HG03571 (cell line): Measurements from ENCODE around the gene DUSP21.
"Not testable (repeated sequence)": the region's sequence is repeated elsewhere in the genome, so short reads cannot be mapped to it uniquely, and the experiment has no call there.

Experiments
- ATAC-seq: cut with Tn5 transposase; IDR thresholded peaks from one replicate; pipeline ENCODE4 v1.9.1; 2021; ENCODE audit not compliant: unreplicated experiment

Gene DUSP21

DNA sequence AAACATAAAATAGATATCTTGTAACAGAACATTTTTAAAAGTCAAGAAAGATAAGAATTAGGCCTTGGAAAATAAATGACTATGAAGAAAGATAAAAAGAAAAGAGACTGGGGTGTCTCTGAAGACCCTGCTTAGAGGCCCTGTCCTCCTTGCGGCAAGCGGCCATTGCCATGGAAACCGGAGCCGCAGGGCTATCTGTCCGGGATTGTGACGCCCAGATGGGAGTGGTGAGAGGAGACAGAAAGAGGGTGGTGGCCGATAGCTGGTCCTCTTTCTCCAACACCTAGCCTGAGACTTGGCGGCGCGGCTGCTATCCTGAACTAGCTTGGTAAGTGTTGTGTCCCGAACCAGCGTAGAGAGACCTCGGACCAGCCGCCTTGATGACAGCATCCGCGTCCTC lies at the start of gene DUSP21:
TSS of gene DUSP21 (plus strand) at position 269 of the 400 bp plus-strand sequence. CDS start at position 381, 112 bp downstream.
- no peak for ATAC-seq

DNA sequence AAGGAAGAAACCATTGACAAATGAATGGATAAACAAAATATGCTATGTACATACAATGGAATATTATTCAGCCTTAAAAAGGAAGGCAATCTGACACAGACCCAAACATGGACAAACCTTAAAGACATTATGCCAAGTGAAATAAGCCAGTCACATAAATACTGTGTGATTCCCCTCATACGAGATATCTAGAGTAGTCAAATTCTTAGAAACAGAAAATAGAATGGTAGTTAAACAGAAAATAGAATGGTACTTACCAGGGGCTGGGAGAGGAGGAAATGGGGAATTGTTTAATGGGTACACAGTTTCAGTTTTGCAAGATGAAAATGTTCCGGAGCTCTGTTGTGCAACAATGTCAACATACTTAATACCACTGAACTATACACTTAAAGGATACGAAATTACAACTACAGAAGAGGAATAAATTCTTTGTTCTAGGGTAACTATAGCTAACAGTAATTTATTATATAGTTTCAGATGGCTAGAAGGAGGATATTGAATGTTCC lies 47.8 kb upstream of the DUSP21 start:
- ATAC-seq = no peak

DNA sequence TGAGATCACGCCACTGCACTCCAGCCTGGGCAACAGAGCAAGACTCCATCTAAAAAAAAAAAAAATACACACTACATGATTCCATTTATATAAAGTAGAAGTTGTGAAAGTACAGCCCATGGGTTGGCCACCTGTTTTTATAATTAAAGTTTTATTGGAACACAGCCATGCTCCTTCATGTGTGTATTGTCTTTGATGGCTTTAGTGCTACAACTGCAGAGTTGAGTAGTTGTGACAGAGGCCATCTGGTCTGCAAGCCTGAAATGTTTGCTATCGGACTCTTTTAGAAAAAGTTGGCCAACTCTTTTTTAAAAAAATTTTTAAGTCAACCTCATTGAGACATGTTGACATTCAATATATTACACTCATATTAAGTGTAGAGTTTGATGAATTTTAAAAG lies 41.2 kb upstream of the DUSP21 start:
- no peak for ATAC-seq

DNA sequence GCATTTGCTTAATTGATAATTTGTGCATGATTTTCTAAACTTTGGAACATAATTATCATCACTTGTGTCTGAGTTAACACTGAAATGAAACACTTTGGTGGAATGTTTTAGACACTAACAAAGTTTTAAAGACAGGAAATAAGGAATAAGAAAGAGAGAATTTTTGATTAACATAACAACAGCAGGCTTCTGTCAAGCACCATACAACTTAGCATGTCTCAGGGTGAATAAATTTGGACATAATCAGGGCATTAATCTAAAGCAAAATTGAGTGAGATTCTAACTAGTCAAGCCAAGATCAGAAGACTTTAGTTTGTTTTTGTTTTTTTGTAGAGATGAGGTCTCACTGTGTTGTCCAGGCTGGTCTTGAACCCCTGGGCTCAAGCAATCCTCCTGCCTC lies 28.1 kb upstream of the DUSP21 start:
- no peak for ATAC-seq

DNA sequence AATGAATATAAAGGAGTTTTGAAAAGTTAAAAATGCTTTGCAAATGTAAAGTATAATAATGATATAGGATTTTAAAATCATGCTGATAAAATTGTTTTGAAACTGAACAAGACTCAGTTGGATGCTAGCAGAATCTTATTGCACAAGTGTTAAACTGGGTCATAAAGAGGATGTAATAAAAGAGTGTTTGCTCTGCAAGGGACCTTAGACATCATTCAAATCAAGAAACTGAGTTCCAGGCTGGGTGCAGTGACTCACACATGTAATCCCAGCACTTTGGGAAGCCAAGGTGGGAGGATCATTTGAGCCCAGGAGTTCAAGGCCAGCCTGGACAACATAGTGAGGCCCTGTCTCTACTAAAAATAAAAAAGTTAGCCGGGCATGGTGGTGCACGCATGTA lies 27.5 kb upstream of the DUSP21 start:
- ATAC-seq = no peak

DNA sequence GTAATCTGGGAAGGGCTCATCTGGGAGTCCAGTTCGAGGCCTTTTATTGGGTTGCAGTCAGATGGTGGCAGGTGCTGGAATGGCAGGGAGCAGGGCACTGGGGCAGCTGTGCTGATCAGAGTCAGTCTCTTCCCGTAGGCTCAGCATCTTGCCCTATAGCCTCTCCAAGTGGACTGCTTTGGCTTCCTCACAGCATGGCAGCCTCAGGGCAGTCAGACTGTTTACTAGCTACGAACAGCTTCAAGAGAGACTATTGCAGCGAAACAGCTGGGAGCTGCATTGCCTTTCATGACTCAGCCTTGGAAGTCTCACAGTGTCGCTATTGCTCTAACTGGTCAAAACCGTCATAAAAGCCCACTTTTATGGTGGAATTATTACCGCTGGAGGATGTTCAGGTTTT lies 26.8 kb upstream of the DUSP21 start:
- ATAC-seq = no peak

DNA sequence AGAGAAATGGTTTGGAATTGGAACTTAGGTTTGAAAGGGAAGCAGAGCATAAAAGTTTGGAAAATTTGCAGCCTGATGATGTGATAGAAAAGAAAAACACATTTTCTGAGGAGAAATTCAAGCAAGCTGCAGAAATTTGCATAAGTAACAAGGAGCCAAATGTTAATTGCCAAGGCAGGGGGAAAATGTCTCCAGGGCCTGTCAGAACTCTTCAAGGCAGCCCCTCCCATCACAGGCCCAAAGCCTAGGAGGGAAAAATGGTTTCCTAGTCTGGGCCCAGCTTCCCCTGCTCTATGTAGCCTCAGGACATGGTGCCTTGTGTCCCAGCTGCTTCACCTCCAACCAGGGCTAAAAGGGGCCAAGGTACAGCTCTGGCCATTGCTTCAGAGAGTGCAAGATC lies 21.2 kb upstream of the DUSP21 start:
- ATAC-seq = no peak

DNA sequence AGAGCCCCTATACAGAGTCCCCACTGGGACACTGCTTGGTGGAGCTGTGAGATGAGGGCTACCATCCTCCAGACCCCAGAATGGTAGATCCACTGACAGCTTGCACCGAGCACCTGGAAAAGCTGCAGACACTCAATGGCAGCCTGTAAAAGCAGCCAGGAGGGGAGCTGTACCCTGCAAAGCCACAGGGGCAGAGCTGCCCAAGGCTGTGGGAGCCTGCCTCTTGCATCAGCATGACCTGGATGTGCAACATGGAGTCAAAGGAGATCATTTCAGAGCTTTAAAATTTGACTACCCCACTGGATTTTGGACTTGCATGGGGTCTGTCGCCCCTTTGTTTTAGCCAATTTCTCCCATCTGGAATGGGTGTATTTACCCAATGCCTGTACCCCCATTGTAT lies 20.6 kb upstream of the DUSP21 start:
- not testable (repeated sequence) for ATAC-seq

DNA sequence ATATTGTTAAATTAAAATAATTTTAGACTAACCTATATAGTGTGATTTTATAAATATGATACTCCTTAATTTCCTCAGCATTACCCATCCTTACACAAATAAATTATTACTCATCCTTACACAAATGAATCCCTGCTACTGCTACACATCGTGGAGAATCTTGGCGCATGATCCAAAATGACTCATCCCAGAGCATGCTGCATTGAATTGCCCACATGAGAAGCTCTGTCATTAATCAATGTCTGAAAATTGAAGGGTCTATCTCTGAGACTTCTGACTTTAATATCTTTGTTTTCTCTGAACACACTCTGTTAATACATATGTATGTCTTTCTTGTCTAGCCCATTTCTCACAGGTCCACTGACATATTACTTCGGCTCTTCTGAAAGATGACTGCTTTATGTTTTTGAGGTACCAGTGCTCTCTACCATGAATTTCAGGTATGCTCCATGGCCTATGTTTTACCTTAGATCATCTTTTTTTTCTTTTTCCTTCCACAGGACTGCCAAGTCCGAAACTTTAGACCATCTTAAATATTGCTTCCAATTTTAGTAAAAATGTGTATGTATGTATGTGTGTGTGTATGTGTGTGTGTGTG lies 15.7 kb upstream of the DUSP21 start:
- no peak for ATAC-seq

DNA sequence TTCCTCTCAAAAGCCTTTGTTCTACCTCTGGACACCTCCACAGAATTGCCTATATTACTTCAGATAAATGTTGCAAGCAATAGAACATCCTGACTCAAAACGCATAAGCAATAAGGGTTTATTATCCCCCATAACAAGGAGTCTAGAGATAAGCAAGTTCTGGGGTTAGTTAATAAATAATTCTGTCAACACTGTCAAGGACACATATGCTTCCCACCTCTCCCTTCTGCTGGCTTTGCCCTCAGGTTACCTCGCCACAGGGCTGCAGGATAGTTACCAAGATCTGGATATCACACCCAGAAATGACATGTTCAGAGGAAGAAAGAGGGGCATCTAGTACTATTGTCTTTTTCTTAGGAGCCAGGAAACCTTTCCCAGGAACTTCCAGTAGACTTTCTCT lies 14.0 kb upstream of the DUSP21 start:
- no peak for ATAC-seq

DNA sequence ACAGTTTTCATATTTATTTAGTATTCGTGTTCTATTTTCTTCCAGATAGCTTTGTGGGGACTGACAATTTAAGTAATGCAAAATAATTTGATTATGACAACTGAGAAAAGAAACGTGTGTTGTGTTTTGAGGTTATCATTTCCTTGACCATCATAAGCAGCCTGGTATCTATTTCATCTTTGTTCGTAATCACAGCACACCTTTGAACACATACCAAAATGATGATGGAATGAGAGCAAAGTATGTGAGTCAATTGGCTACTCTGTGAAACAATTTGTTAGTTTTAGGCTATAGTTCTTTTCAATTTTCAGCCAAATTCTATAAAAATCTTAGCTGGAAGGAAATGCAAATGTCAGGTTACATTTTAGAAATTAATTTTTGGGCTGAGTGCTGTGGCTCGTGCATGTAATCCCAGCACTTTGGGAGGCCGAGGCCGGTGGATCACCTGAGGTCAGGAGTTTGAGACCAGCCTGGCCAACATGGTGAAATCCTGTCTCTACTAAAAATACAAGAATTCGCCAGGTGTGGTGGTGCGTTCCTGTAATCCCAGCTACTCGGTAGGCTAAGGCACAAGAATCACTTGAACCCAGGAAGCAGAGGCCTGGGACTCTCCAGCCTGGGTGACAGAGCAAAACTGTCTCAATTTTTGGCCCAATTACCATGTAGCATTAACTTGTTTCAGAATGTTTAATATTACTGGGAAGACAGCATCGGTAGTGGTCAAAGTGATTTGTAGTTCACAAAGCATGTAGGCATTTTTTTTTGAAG lies 1.1 kb upstream of the DUSP21 start:
- ATAC-seq = no peak

DNA sequence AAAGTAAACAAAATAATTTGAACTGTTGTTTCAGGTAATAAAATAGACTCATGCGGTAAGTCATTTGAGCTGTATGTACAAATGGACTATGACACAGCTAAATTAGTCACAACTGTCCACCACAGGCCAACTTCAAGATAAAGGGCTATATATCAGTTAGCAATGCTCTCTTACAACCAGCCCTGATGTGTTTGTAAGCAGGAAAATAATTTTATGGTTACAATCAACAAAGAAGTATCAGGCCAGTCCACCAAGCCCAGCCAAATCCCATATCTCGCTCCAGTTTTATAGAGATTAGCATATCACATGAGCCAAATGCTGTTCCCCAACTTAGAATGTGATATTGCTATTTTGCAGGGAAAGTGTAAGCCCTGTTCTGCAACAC lies 511 bp upstream of the DUSP21 start:
- ATAC-seq = no peak

DNA sequence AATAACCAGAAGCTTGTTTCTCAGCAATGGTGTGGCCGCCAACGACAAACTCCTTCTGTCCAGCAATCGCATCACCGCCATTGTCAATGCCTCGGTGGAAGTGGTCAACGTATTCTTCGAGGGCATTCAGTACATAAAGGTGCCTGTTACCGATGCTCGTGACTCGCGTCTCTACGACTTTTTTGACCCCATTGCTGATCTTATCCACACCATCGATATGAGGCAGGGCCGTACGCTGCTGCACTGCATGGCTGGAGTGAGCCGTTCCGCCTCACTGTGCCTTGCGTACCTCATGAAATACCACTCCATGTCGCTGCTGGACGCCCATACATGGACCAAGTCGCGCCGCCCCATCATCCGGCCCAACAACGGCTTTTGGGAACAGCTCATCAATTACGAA lies 383 bp downstream of the DUSP21 start:
- no peak for ATAC-seq

DNA sequence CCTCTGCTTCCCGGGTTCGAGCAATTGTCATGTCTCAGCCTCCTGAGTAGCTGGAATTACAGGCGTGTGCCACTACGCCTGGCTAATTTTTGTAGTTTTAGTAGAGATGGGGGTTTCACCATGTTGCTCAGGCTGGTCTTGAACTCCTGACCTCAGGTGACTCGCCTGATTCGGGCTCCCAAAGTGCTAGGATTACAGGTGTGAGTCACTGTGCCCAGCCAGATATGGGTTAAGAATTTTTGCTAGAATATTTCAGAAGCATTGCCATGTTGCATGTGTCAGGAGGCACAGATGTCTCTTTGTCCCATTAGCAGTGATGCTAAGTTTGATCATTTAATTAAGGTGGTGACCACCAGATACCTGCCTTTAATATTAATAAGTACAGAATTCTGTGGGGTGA lies 7.1 kb downstream of the DUSP21 start:
- ATAC-seq = not testable (repeated sequence)

DNA sequence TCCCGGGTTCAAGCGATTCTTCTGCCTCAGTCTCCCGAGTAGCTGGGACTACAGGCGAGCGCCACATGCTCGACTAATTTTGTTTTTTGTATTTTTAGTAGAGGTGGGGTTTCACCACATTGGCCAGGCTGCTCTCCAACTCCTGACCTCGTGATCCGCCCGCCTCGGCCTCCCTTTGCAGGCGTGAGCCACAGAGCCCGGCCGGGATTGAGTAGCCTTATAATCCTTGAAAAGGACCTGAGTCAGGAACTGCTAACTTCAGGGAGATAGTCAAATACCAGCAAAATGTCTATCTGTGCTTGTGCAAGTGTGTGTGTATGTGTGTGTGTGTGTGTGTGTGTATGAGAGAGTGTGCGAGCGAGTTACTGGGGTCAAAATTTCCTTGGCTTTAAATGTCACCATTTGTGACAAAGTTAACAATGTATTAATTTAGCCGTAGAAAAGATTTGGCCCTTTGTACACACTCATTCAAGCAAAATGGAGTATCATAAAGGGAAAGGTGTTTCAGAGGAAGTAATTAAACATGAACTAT lies 27.4 kb downstream of the DUSP21 start:
- ATAC-seq = no peak

DNA sequence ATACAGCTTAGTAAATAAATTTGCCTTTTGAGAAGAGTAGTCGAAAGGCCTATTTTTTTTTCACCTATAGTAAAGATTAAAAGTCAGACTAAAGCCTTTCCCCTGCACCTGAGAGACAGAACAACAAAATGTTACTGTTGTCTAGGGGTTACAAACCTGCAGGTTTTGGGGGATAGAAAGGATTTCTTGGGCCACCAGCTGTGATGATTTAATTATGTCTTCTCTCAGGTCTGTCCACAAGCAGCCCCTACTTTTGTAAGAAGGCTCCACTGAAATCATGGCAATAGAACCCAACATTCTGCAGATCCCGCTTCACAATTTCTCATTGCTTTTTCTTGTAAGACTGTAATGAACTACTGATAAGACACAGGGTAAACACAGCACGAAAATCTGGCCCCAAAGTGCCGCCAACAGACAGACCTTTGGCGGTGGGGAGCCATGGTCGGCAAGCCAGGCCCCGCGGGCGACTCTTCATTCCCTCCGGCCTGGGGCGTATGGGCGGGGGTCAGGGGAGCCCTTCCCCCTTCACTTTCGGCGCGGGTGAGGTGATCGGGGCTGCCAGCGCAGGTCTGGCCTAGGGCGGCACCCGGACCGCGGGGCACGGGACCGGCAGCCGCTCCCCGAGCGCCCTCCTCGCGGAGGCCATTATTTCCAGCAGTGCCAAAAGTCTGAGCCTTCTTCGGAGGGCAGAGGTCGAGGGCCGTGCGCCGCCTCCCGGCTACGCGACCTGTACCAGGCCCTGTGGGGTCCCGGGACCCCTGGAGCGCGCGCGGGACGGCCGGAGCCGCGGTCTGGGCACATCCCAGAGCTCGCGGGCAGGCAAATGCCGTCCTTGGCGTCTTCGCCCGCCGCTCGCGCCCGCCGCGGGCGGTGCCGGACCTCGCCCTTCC lies 28.4 kb downstream of the DUSP21 start:
- peak; percentile 28 for ATAC-seq

DNA sequence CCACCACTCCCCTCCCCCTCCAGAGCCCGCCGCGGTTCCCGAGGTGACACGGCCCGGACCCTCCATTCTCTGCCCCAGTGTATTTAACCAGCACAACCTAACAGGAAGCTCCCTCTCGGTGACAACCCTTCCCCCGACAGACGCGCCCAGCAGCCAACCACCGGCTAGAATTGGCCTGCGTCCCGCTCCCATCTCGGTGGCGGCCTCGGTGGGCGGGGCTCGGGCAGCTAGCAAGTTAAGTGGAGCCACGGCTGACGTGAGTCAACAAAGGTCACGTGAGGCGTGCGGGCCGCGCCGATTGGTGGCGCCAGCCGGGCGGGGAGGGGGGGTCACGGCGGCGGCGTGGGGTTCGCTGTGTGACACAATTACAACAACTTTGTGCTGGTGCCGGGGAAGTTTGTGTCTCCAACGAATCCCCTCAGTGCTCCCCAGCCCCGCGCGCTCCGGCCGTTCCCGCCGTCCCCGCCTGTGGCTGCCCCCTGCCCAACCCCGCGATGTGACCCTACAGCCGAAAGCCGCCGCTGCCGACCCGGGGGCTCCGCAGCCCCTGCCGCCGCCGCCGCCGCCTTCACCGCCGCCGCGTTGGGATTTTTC lies 29.1 kb downstream of the DUSP21 start, which contains the start of gene KDM6A:
TSS of gene KDM6A (plus strand) at position 368 of the 594 bp plus-strand sequence. CDS start 364 bp downstream, outside the sequence.
- ATAC-seq = peak; percentile 87

DNA sequence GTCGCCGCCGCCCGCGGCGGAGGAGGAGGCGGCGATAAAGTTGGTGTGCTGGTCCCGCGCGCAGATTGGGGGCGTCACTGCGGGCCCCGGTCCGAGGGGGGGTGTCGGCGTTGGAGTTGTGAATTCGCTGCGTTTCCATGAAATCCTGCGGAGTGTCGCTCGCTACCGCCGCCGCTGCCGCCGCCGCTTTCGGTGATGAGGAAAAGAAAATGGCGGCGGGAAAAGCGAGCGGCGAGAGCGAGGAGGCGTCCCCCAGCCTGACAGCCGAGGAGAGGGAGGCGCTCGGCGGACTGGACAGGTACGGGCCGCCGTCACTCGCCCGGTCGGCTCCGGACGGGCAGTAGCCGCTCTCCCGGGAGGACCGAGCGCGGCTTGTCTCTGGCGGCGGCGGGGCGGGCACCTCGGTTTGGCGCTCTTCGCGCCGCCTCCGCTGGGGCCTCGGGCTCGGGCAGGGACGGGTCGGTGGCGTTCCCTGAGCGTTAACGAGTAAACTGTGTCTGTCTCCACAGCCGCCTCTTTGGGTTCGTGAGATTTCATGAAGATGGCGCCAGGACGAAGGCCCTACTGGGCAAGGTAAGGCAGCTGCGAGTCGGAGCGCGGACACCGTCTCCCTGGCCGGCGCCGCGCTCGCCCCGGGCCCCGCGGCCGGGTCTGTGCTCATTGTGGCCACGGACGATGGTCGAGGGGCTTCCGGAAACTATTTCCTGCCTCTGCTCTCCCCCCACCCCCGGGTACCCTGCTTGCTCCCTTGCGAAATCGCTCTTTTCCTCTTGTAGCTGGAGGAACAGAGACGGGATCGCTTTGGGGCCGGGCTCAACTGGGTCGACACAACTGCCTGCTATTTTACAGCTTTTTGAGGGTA lies 29.8 kb downstream of the DUSP21 start:
- ATAC-seq = no peak

DNA sequence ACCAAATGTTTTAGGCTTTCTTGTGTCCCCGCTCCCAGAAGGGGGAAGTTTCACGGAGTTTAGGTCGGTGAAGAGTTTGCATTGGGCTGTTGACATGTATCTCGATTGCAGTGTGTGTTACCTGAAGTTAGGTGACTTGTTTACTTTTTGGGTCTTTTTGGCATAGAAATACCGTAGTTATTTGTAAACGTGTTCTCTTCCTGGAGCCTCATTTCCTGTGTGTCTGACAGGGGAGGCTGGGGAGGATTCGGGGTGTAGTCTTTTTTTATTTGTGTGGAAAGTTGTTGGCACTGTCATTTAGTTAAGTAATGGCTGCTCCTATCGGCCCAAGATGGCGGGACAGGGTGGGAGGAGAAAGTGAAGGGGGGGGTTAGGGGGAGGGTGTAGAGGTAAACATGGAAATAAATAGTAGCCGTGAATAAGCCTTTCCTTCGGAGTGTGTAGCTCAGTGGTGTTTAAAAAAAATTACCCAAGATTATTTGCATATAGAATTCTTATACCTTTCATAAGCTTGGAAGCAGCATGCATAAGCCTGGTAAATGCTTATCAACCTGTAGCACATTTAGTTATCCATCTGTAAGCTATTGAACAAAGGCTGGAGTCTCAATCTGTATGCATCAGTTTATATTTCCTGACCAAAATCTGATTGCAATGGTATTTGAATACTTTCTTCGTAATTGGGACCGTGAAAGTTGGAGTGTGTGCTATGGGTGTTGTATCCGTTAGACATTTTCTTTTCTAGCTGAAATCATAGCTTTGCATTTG lies 30.8 kb downstream of the DUSP21 start:
- no peak for ATAC-seq
